Suprapubic skin (tissue), 4 donors: ENCODE measurements around the gene SNX12.

Source experiments
- EP300 ChIP-seq: sonication (generic); formaldehyde crosslinking; IDR thresholded peaks from one replicate; pipeline ENCODE4 v1.6.1; 2017; ENCODE audit warnings: antibody characterized with exemption
- POLR2A ChIP-seq, 2 donors: fragments of 450-650 bp; IDR thresholded peaks; one replicate each; pipeline ENCODE4 v1.6.1; 2017; ENCODE audit warnings: antibody characterized with exemption in 2 of 2, mild to moderate bottlenecking in 2 of 2, moderate library complexity in 2 of 2
- POLR2AphosphoS5 ChIP-seq, 3 donors: sonication (generic); formaldehyde crosslinking; IDR thresholded peaks; one replicate each; pipeline ENCODE4 v1.6.1; 2017; ENCODE audit warnings: antibody characterized with exemption in 3 of 3
- TF ChIP-seq, protein P1 (sequence below), 2 donors: fragments of 200-600 bp in 1 of 2; fragments of 450-650 bp in 1 of 2; sonication (generic) in 1 of 2; IDR thresholded peaks; one replicate each; pipeline ENCODE4 v1.5.1; 2016 to 2019; ENCODE audit warnings: antibody characterized with exemption in 2 of 2, mild to moderate bottlenecking in 1 of 2, moderate library complexity in 1 of 2

DNA sequence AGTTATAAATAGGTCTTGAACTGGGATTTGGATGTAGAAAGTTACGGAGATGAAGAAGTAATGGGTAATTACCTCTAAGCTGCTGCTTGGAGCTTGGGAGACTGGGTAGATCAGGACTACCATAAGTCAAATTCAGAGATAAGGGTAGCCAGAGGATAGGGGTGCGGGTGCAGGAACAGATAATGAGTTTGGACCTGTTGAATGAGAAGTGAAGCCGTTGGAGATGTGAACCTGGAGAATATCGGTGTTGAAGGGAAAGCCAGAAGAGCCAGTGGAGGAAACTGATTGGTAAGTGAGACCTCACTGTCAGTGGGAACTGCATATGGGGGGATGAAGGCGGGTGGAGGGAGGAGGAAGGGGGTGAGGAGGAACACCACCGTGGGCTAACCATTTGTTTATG, 26.9 kb upstream of the SNX12 start:
- TF ChIP-seq EP300 (no peak), POLR2A (IDR thresholded peaks at IDR 0.05) (no peak), POLR2AphosphoS5 (IDR thresholded peaks at IDR 0.05) (no peak)
- TF ChIP-seq, protein P1, sequence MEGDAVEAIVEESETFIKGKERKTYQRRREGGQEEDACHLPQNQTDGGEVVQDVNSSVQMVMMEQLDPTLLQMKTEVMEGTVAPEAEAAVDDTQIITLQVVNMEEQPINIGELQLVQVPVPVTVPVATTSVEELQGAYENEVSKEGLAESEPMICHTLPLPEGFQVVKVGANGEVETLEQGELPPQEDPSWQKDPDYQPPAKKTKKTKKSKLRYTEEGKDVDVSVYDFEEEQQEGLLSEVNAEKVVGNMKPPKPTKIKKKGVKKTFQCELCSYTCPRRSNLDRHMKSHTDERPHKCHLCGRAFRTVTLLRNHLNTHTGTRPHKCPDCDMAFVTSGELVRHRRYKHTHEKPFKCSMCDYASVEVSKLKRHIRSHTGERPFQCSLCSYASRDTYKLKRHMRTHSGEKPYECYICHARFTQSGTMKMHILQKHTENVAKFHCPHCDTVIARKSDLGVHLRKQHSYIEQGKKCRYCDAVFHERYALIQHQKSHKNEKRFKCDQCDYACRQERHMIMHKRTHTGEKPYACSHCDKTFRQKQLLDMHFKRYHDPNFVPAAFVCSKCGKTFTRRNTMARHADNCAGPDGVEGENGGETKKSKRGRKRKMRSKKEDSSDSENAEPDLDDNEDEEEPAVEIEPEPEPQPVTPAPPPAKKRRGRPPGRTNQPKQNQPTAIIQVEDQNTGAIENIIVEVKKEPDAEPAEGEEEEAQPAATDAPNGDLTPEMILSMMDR (IDR thresholded peaks at IDR 0.05) = no peak
